Measurements from ENCODE around the gene SGPP2. TPM values are rescaled to one million over a fixed set of nuclear protein-coding genes. Genes with fewer than 3 reads are reported as not detected.

The SGPP2 gene
- total RNA-seq, 2 experiments from 2014 or later: not detected

DNA sequence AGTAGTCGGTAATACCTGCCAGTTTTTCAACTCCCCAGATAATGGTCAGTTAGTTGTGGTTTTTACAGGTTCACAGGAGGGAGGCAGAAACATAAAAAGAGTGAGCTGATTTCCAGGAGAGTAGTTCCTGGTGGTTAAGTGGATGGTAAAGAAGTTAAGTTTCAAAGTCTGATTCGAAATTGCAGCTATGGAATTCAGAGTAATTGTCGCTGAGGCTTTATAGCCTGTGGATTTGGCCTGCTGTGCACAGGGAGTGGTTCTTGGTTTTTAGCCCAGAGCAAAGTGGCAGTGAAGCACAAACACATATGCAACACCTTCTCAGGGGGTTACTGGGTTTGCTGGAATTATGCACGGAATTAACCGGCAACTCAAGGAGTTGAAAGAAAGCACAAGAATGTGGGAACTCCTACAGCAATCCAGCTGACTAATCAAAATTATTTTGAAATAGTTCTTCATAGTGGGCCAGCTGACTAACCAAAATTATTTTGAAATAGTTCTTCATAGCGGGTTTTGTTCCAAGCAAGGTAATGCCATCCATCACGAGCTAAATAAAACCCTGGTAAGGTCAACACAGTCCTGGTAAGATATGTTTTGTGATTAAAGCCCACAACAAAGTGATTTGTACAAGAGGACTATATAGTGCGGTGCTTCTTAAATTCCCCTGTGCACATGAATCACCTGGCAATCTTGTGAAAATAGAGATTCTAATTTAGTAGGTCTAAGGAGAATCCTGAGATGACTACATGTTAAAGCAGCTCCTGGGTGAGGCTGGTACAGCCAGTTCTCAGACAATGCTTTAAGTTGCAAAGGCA is 94.4 kb downstream of the SGPP2 start:
- CTCF ChIA-PET (ENCODE audit: unreplicated experiment): no interaction called here
- Histone ChIP-seq H3K4me2 (ENCODE audit: low read length) (no peak overlapping the region), H3K4me3 (ENCODE audit: low read depth, low read length, poor library complexity, severe bottlenecking) (no peak overlapping the region)

GRCh38 chr2:222521099-222521498 is 96.8 kb downstream of the SGPP2 start:
- Histone ChIP-seq H3K9me3 (ENCODE audit: low read length) (no peaks in the 10 kb centered on the region), H3K79me2 (ENCODE audit: insufficient read depth, low read depth, low read length) (no peaks in the 10 kb centered on the region), H3K36me3 (ENCODE audit: insufficient read depth, low read length) (no peaks in the 10 kb centered on the region), H3K27ac (ENCODE audit: low read depth, low read length, poor library complexity, severe bottlenecking) (no peak overlapping the region), H3K4me1 (ENCODE audit: insufficient read depth, low read length, poor library complexity, severe bottlenecking) (no peaks in the 10 kb centered on the region), H2AFZ (ENCODE audit: low read length) (no peak overlapping the region), H4K20me1 (ENCODE audit: insufficient read depth, low read length) (no peaks in the 10 kb centered on the region), H3K4me2 (ENCODE audit: low read length) (no peak overlapping the region), H3K4me3 (ENCODE audit: low read depth, low read length, poor library complexity, severe bottlenecking) (no peak overlapping the region), H3K9me2 (ENCODE audit: insufficient read depth, low read length) (no peaks in the 10 kb centered on the region)
- POLR2A ChIA-PET: no interaction called here
- no TSS peak for BruUV-seq (replicated peaks)
- TF ChIP-seq, protein P1, sequence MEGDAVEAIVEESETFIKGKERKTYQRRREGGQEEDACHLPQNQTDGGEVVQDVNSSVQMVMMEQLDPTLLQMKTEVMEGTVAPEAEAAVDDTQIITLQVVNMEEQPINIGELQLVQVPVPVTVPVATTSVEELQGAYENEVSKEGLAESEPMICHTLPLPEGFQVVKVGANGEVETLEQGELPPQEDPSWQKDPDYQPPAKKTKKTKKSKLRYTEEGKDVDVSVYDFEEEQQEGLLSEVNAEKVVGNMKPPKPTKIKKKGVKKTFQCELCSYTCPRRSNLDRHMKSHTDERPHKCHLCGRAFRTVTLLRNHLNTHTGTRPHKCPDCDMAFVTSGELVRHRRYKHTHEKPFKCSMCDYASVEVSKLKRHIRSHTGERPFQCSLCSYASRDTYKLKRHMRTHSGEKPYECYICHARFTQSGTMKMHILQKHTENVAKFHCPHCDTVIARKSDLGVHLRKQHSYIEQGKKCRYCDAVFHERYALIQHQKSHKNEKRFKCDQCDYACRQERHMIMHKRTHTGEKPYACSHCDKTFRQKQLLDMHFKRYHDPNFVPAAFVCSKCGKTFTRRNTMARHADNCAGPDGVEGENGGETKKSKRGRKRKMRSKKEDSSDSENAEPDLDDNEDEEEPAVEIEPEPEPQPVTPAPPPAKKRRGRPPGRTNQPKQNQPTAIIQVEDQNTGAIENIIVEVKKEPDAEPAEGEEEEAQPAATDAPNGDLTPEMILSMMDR (conservative IDR thresholded peaks at IDR 0.05; ENCODE audit: low read length): no peak
- no peak for TF ChIP-seq EZH2phosphoT487 (IDR thresholded peaks at IDR 0.05; ENCODE audit: borderline replicate concordance, low read depth, low read length)
- DNase-seq (ENCODE audit: low spot score): no peak
- CTCF ChIA-PET (ENCODE audit: unreplicated experiment): no interaction called here
- intact Hi-C loops (cut with micrococcal nuclease; ENCODE audit: unreplicated experiment): no loop called here

More for the DNA sequence above, 94.4 kb downstream of the SGPP2 start:
- no TSS peak for BruUV-seq (replicated peaks)
- Histone ChIP-seq H2AFZ (ENCODE audit: low read length) (no peak overlapping the region), H3K36me3 (ENCODE audit: insufficient read depth, low read length) (no peaks in the 10 kb centered on the region), H3K79me2 (ENCODE audit: insufficient read depth, low read depth, low read length) (no peaks in the 10 kb centered on the region), H3K4me1 (ENCODE audit: insufficient read depth, low read length, poor library complexity, severe bottlenecking) (no peaks in the 10 kb centered on the region), H3K9me2 (ENCODE audit: insufficient read depth, low read length) (no peaks in the 10 kb centered on the region), H3K27ac (ENCODE audit: low read depth, low read length, poor library complexity, severe bottlenecking) (no peak overlapping the region), H4K20me1 (ENCODE audit: insufficient read depth, low read length) (no peaks in the 10 kb centered on the region), H3K9me3 (ENCODE audit: low read length) (no peaks in the 10 kb centered on the region)
- no peak for DNase-seq (ENCODE audit: low spot score)
- POLR2A ChIA-PET: interaction anchor here (0.9 kb wide), 1 partner anchor 11 kb away, joined by 3 read pairs; no protein-coding TSS in a partner anchor
- TF ChIP-seq, protein P1 (conservative IDR thresholded peaks at IDR 0.05; ENCODE audit: low read length): no peak
- no peak for TF ChIP-seq EZH2phosphoT487 (IDR thresholded peaks at IDR 0.05; ENCODE audit: borderline replicate concordance, low read depth, low read length)
- intact Hi-C loops (cut with micrococcal nuclease; ENCODE audit: unreplicated experiment): no loop called here

GRCh38 chr2:222522082-222522481 is 97.7 kb downstream of the SGPP2 start:
- no peak overlapping the region for H3K27ac ChIP-seq (ENCODE audit: low read depth, low read length, poor library complexity, severe bottlenecking)
- POLR2A ChIA-PET: no interaction called here

More at GRCh38 chr2:222522082-222522481, 97.7 kb downstream of the SGPP2 start:
- H3K4me1 ChIP-seq (ENCODE audit: insufficient read depth, low read length, poor library complexity, severe bottlenecking): no peaks in the 10 kb centered on the region
- H3K9me3 ChIP-seq (ENCODE audit: low read length): no peaks in the 10 kb centered on the region
- BruUV-seq (replicated peaks): no TSS peak
- H3K4me3 ChIP-seq (ENCODE audit: low read depth, low read length, poor library complexity, severe bottlenecking): no peak overlapping the region
- TF ChIP-seq EZH2phosphoT487 (IDR thresholded peaks at IDR 0.05; ENCODE audit: borderline replicate concordance, low read depth, low read length): no peak
- TF ChIP-seq, protein P1 (conservative IDR thresholded peaks at IDR 0.05; ENCODE audit: low read length): no peak
- intact Hi-C loops (cut with micrococcal nuclease; ENCODE audit: unreplicated experiment): no loop called here
- CTCF ChIA-PET (ENCODE audit: unreplicated experiment): no interaction called here
- no peak overlapping the region for H3K4me2 ChIP-seq (ENCODE audit: low read length)
- H3K36me3 ChIP-seq (ENCODE audit: insufficient read depth, low read length): no peaks in the 10 kb centered on the region
- H3K9me2 ChIP-seq (ENCODE audit: insufficient read depth, low read length): no peaks in the 10 kb centered on the region
- DNase-seq (ENCODE audit: low spot score): no peak
- H4K20me1 ChIP-seq (ENCODE audit: insufficient read depth, low read length): no peaks in the 10 kb centered on the region
- no peaks in the 10 kb centered on the region for H3K79me2 ChIP-seq (ENCODE audit: insufficient read depth, low read depth, low read length)
- H2AFZ ChIP-seq (ENCODE audit: low read length): no peak overlapping the region
